Breast epithelium (tissue), 4 donors: ENCODE results near the gene DERL3. TPM values are rescaled to one million over a fixed set of nuclear protein-coding genes. Genes with fewer than 3 reads are reported as not detected.

Source experiments
- DNase-seq, 2 donors: peaks; one replicate each; pipeline ENCODE4 v3.0.0-alpha.2; 2019; ENCODE audit warnings: low spot score in 2 of 2
- H3K27ac ChIP-seq, 2 donors: fragments of 200-600 bp; sonication (generic) in 1 of 2; one replicate each; pipeline ENCODE4 v1.5.1; 2016 to 2019; ENCODE audit warnings: mild to moderate bottlenecking in 1 of 2
- H3K27me3 ChIP-seq, 2 donors: fragments of 200-600 bp; sonication (generic) in 1 of 2; one replicate each; pipeline versions ENCODE4 v1.5.1 to v1.6.0; 2017 to 2019; ENCODE audit warnings: control low read depth in 1 of 2, mild to moderate bottlenecking in 1 of 2
- H3K36me3 ChIP-seq: fragments of 200-600 bp; one replicate; pipeline ENCODE4 v1.5.1; 2019
- H3K4me1 ChIP-seq, 2 donors: fragments of 200-600 bp; sonication (generic); one replicate each; pipeline ENCODE4 v1.5.1; 2016 to 2019; ENCODE audit warnings: control low read depth in 1 of 2
- H3K4me3 ChIP-seq, 3 donors: fragments of 200-600 bp; sonication (generic); 1 replicate in 2 of 3; 2 replicates in 1 of 3; pipeline ENCODE4 v1.5.1; 2016 to 2019; ENCODE audit warnings: mild to moderate bottlenecking in 3 of 3, moderate library complexity in 2 of 3
- H3K9me3 ChIP-seq, 2 donors: fragments of 200-600 bp; sonication (generic) in 1 of 2; one replicate each; pipeline ENCODE4 v1.5.1; 2016 to 2019; ENCODE audit warnings: control low read depth in 1 of 2
- CTCF ChIP-seq, 3 donors: fragments of 450-650 bp; IDR thresholded peaks; one replicate each; pipeline ENCODE4 v1.5.1; 2016 to 2017; ENCODE audit warnings: antibody characterized with exemption in 3 of 3, mild to moderate bottlenecking in 3 of 3, moderate library complexity in 3 of 3
- POLR2A ChIP-seq: fragments of 450-650 bp; IDR thresholded peaks from one replicate; pipeline ENCODE4 v1.6.1; 2016; ENCODE audit warnings: antibody characterized with exemption, mild to moderate bottlenecking, moderate library complexity
- POLR2AphosphoS5 ChIP-seq, 3 donors: sonication (generic); formaldehyde crosslinking; IDR thresholded peaks; one replicate each; pipeline ENCODE4 v1.6.1; 2017; ENCODE audit warnings: antibody characterized with exemption in 3 of 3
- intact Hi-C: fragments of 100-400 bp; cut with DNase I; formaldehyde crosslinking; loops from one replicate; pipeline ENCODE4 v1.15.1; 2023; ENCODE audit warnings: low total_unique reads
- total RNA-seq, 3 donors: library from RNA; depleted of rRNA; stranded (reverse); fragments of >200 nt; gene quantifications; one replicate each; pipeline ENCODE4 v1.1.0, GENCODE V29; 2016

The DERL3 gene
- total RNA-seq, 3 donors from 2014 or later: 0.48 to 6.6 (median 2.8) TPM

- no peak for DNase-seq
- Histone ChIP-seq H3K27me3 (no peaks in the 10 kb centered on the region), H3K36me3 (no peaks in the 10 kb centered on the region), H3K27ac (peak overlapping the region in 1 of 2 donors; percentile 19), H3K9me3 (no peaks in the 10 kb centered on the region), H3K4me3 (no peak overlapping the region), H3K4me1 (peaks cover 7 to 20% of the 10 kb centered on the region in 2 donors)
- TF ChIP-seq CTCF (IDR thresholded peaks at IDR 0.05) (no peak), POLR2AphosphoS5 (IDR thresholded peaks at IDR 0.05) (no peak), POLR2A (no peak)
- intact Hi-C loops: loop anchor here (10.0 kb wide), 1 partner anchor 317 kb away; no protein-coding TSS in a partner anchor
Observed at GRCh38 chr22:23841736-23842445, 3.1 kb upstream of the DERL3 start.

GRCh38 chr22:23841292-23841691 lies 2.5 kb upstream of the DERL3 start:
- no peak overlapping the region for H3K4me3 ChIP-seq
- H3K4me1 ChIP-seq: peaks cover 2 to 14% of the 10 kb centered on the region in 2 donors
- no peaks in the 10 kb centered on the region for H3K27me3 ChIP-seq
- H3K27ac ChIP-seq: no peak overlapping the region
- TF ChIP-seq POLR2A (no peak), POLR2AphosphoS5 (IDR thresholded peaks at IDR 0.05) (no peak), CTCF (IDR thresholded peaks at IDR 0.05) (no peak)
- DNase-seq: no peak
- H3K9me3 ChIP-seq: no peaks in the 10 kb centered on the region
- H3K36me3 ChIP-seq: no peaks in the 10 kb centered on the region
- intact Hi-C loops: loop anchor here (10.0 kb wide), 1 partner anchor 316 kb away; no protein-coding TSS in a partner anchor

- no peak overlapping the region for H3K27ac ChIP-seq
- intact Hi-C loops: loop anchor here (10.0 kb wide), 1 partner anchor 315 kb away; no protein-coding TSS in a partner anchor
- DNase-seq: no peak
- no peaks in the 10 kb centered on the region for H3K36me3 ChIP-seq
- H3K27me3 ChIP-seq: no peaks in the 10 kb centered on the region
- H3K4me3 ChIP-seq: no peak overlapping the region
- TF ChIP-seq POLR2AphosphoS5 (IDR thresholded peaks at IDR 0.05) (no peak), POLR2A (no peak), CTCF (IDR thresholded peaks at IDR 0.05) (no peak)
- H3K9me3 ChIP-seq: no peaks in the 10 kb centered on the region
- H3K4me1 ChIP-seq: peaks cover 0 to 6% of the 10 kb centered on the region in 2 donors
Observed at GRCh38 chr22:23840026-23840425, 1.2 kb upstream of the DERL3 start.

GRCh38 chr22:23837911-23838680 lies 710 bp downstream of the DERL3 start:
- no peak overlapping the region for H3K27ac ChIP-seq
- H3K4me1 ChIP-seq: peaks cover 0 to 5% of the 10 kb centered on the region in 2 donors
- no peaks in the 10 kb centered on the region for H3K9me3 ChIP-seq
- intact Hi-C loops: loop anchor here (10.0 kb wide), 1 partner anchor 63 kb away; the partner anchor contains the start of gene MMP11
- H3K36me3 ChIP-seq: no peaks in the 10 kb centered on the region
- no peaks in the 10 kb centered on the region for H3K27me3 ChIP-seq
- TF ChIP-seq POLR2A (no peak), POLR2AphosphoS5 (IDR thresholded peaks at IDR 0.05) (no peak), CTCF (IDR thresholded peaks at IDR 0.05) (no peak)
- peak overlapping the region; percentile 27 to 60 (median 43) for H3K4me3 ChIP-seq
- DNase-seq: no peak

- no peak overlapping the region for H3K27ac ChIP-seq
- peak overlapping the region in 1 of 3 donors; percentile 43 for H3K4me3 ChIP-seq
- H3K9me3 ChIP-seq: no peaks in the 10 kb centered on the region
- no peak for TF ChIP-seq POLR2A
- TF ChIP-seq POLR2AphosphoS5 (IDR thresholded peaks at IDR 0.05): no peak
- TF ChIP-seq CTCF (IDR thresholded peaks at IDR 0.05): no peak
- peaks cover 0 to 5% of the 10 kb centered on the region in 2 donors for H3K4me1 ChIP-seq
- no peaks in the 10 kb centered on the region for H3K36me3 ChIP-seq
- no peak for DNase-seq
- intact Hi-C loops: loop anchor here (10.0 kb wide), 1 partner anchor 63 kb away; the partner anchor contains the start of gene MMP11
- no peaks in the 10 kb centered on the region for H3K27me3 ChIP-seq
Observed at GRCh38 chr22:23837496-23837859, 1.3 kb downstream of the DERL3 start.
